Prostate gland (tissue), 2 donors: ENCODE measurements around the gene ZNF217.

ENCODE experiments used
- POLR2A ChIP-seq: fragments of 450-650 bp; IDR thresholded peaks from one replicate; pipeline ENCODE4 v1.6.1; 2016; ENCODE audit warnings: antibody characterized with exemption, mild to moderate bottlenecking
- TF ChIP-seq, protein P1 (sequence below), 4 experiments: fragments of 200-600 bp in 2 of 4; fragments of 450-650 bp in 2 of 4; sonication (generic) in 2 of 4; IDR thresholded peaks; 1 replicate in 3 of 4; 2 replicates in 1 of 4; pipeline ENCODE4 v1.5.1; 2016 to 2019; ENCODE audit warnings: antibody characterized with exemption in 4 of 4, mild to moderate bottlenecking in 2 of 4, moderate library complexity in 2 of 4

- TF ChIP-seq, protein P1, sequence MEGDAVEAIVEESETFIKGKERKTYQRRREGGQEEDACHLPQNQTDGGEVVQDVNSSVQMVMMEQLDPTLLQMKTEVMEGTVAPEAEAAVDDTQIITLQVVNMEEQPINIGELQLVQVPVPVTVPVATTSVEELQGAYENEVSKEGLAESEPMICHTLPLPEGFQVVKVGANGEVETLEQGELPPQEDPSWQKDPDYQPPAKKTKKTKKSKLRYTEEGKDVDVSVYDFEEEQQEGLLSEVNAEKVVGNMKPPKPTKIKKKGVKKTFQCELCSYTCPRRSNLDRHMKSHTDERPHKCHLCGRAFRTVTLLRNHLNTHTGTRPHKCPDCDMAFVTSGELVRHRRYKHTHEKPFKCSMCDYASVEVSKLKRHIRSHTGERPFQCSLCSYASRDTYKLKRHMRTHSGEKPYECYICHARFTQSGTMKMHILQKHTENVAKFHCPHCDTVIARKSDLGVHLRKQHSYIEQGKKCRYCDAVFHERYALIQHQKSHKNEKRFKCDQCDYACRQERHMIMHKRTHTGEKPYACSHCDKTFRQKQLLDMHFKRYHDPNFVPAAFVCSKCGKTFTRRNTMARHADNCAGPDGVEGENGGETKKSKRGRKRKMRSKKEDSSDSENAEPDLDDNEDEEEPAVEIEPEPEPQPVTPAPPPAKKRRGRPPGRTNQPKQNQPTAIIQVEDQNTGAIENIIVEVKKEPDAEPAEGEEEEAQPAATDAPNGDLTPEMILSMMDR (IDR thresholded peaks at IDR 0.05): peak in 1 of 4 experiments; percentile 9
- no peak for TF ChIP-seq POLR2A
These were observed 13.9 kb downstream of the ZNF217 start for GRCh38 chr20:53579581-53580375.
